Measurements from ENCODE around the gene CYP26C1. TPM values are rescaled to one million over a fixed set of nuclear protein-coding genes. Genes with fewer than 3 reads are reported as not detected.
"Not testable (repeated sequence)": the region's sequence is repeated elsewhere in the genome, so short reads cannot be mapped to it uniquely, and the experiment has no call there.

The CYP26C1 gene
- total RNA-seq, 2 donors from 2014 or later: 0.09 to 1.1 TPM

- no peak for DNase-seq (ENCODE audit: low spot score)
- no peaks in the 10 kb centered on the region for H3K27me3 ChIP-seq (replicated peaks; ENCODE audit: insufficient read depth)
- intact Hi-C loops (cut with DNase I): no loop called here
- no peak overlapping the region for H3K27ac ChIP-seq
- no peak for TF ChIP-seq POLR2A (IDR thresholded peaks at IDR 0.05)
- TF ChIP-seq CTCF (IDR thresholded peaks at IDR 0.05): no peak
- no peak for TF ChIP-seq POLR2AphosphoS5 (IDR thresholded peaks at IDR 0.05)
- 82% methylated on average over 9 of the region's 9 CpGs for WGBS
- no peaks in the 10 kb centered on the region for H3K36me3 ChIP-seq
- no peak overlapping the region for H3K4me3 ChIP-seq
- H3K4me1 ChIP-seq (replicated peaks): no peaks in the 10 kb centered on the region
- no peaks in the 10 kb centered on the region for H3K9me3 ChIP-seq
Measured at GRCh38 chr10:93097386-93097785, 36.8 kb downstream of the CYP26C1 start.

GRCh38 chr10:93098816-93099215 is 38.2 kb downstream of the CYP26C1 start:
- H3K36me3 ChIP-seq: no peaks in the 10 kb centered on the region
- H3K9me3 ChIP-seq: no peaks in the 10 kb centered on the region
- WGBS: 97% methylated on average over 3 of the region's 3 CpGs
- intact Hi-C loops (cut with DNase I): no loop called here
- no peak for TF ChIP-seq POLR2AphosphoS5 (IDR thresholded peaks at IDR 0.05)
- no peak for TF ChIP-seq POLR2A (IDR thresholded peaks at IDR 0.05)
- no peak for TF ChIP-seq CTCF (IDR thresholded peaks at IDR 0.05)
- no peaks in the 10 kb centered on the region for H3K27me3 ChIP-seq (replicated peaks; ENCODE audit: insufficient read depth)
- H3K4me1 ChIP-seq (replicated peaks): no peaks in the 10 kb centered on the region
- H3K4me3 ChIP-seq: no peak overlapping the region
- H3K27ac ChIP-seq: no peak overlapping the region
- DNase-seq (ENCODE audit: low spot score): no peak

GRCh38 chr10:93099670-93100069 is 39.1 kb downstream of the CYP26C1 start:
- Histone ChIP-seq H3K4me3 (no peak overlapping the region), H3K27ac (no peak overlapping the region), H3K4me1 (replicated peaks) (no peaks in the 10 kb centered on the region), H3K9me3 (no peaks in the 10 kb centered on the region), H3K36me3 (no peaks in the 10 kb centered on the region), H3K27me3 (replicated peaks; ENCODE audit: insufficient read depth) (no peaks in the 10 kb centered on the region)
- no peak for DNase-seq (ENCODE audit: low spot score)
- 86% methylated on average over 7 of the region's 7 CpGs for WGBS
- intact Hi-C loops (cut with DNase I): no loop called here
- TF ChIP-seq CTCF (IDR thresholded peaks at IDR 0.05): no peak
- no peak for TF ChIP-seq POLR2A (IDR thresholded peaks at IDR 0.05)
- no peak for TF ChIP-seq POLR2AphosphoS5 (IDR thresholded peaks at IDR 0.05)

- H3K4me3 ChIP-seq; DNase-seq (ENCODE audit: low spot score); H3K4me1 ChIP-seq (replicated peaks); H3K9me3 ChIP-seq; H3K27me3 ChIP-seq (replicated peaks; ENCODE audit: insufficient read depth); H3K36me3 ChIP-seq; H3K27ac ChIP-seq; intact Hi-C loops (cut with DNase I): not testable (repeated sequence)
- WGBS: 94% methylated on average over 3 of the region's 3 CpGs
Measured at GRCh38 chr10:93101148-93101547, 40.5 kb downstream of the CYP26C1 start.

GRCh38 chr10:93103953-93104352 is 43.4 kb downstream of the CYP26C1 start:
- TF ChIP-seq POLR2A (IDR thresholded peaks at IDR 0.05) (no peak), CTCF (IDR thresholded peaks at IDR 0.05) (no peak), POLR2AphosphoS5 (IDR thresholded peaks at IDR 0.05) (no peak)
- H3K4me3 ChIP-seq: no peak overlapping the region
- no peaks in the 10 kb centered on the region for H3K27me3 ChIP-seq (replicated peaks; ENCODE audit: insufficient read depth)
- H3K27ac ChIP-seq: no peak overlapping the region
- DNase-seq (ENCODE audit: low spot score): no peak
- no peaks in the 10 kb centered on the region for H3K4me1 ChIP-seq (replicated peaks)
- intact Hi-C loops (cut with DNase I): no loop called here
- H3K36me3 ChIP-seq: no peaks in the 10 kb centered on the region
- 96% methylated on average over 1 of the region's 1 CpG for WGBS
- H3K9me3 ChIP-seq: no peaks in the 10 kb centered on the region
